Neutrophil (primary cell): ENCODE results near the gene MTPN.

Experiments
- H3K27ac ChIP-seq: fragments of 200-600 bp; sonication (generic); 2 replicates; pipeline ENCODE4 v1.5.1; 2016; ENCODE audit warnings: mild to moderate bottlenecking, moderate library complexity
- H3K27me3 ChIP-seq: fragments of 200-600 bp; sonication (generic); 2 replicates; pipeline ENCODE4 v1.6.0; 2016; ENCODE audit warnings: mild to moderate bottlenecking
- H3K36me3 ChIP-seq: fragments of 200-600 bp; sonication (generic); 2 replicates; pipeline ENCODE4 v1.5.1; 2017
- H3K4me1 ChIP-seq, 2 experiments: fragments of 200-600 bp in 1 of 2; sonication (generic) in 1 of 2; 1 replicate in 1 of 2; 2 replicates in 1 of 2; pipeline versions ENCODE4 v1.5.1 to v1.6.1; 2013 to 2016; ENCODE audit warnings: low read depth in 1 of 2, low read length in 1 of 2, mild to moderate bottlenecking in 1 of 2, moderate library complexity in 1 of 2; ENCODE audit not compliant: control insufficient read depth in 1 of 2, insufficient read depth in 1 of 2
- H3K4me3 ChIP-seq, 2 experiments: fragments of 200-600 bp in 1 of 2; sonication (generic) in 1 of 2; 1 replicate in 1 of 2; 2 replicates in 1 of 2; pipeline ENCODE4 v1.5.1; 2013 to 2016; ENCODE audit warnings: low read depth in 1 of 2, low read length in 1 of 2, mild to moderate bottlenecking in 1 of 2, moderate library complexity in 1 of 2
- H3K9me3 ChIP-seq: fragments of 200-600 bp; sonication (generic); 2 replicates; pipeline ENCODE4 v1.5.1; 2016
- CTCF ChIP-seq: fragments of 200-600 bp; sonication (generic); IDR thresholded peaks from 2 replicates; pipeline ENCODE4 v1.5.1; 2016; ENCODE audit warnings: antibody characterized with exemption

The MTPN gene

DNA sequence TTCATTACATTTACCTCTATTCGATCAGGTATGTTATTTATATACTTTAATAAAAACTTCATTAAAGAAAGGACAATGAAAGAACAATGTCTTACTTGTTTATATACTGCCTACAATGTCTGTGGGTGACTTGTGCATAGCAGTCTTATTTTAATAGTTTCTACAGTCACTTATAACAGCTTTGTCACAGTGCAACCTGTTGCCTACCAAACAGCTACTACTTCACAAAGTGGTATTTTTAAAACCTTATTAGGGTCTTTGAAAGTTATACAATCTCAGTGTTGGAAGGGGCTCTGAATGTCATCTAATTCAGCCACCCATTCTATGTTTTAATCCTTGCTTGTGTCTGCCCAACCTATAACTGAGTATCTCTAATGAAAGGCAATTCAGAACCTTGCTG lies 19.0 kb downstream of the MTPN start:
- Histone ChIP-seq H3K27me3 (no peaks in the 10 kb centered on the region), H3K36me3 (peaks cover 11% of the 10 kb centered on the region), H3K4me3 (no peak overlapping the region), H3K27ac (peak overlapping the region; percentile 12), H3K4me1 (peaks cover 20 to 30% of the 10 kb centered on the region in 2 experiments), H3K9me3 (no peaks in the 10 kb centered on the region)
- no peak for TF ChIP-seq CTCF

DNA sequence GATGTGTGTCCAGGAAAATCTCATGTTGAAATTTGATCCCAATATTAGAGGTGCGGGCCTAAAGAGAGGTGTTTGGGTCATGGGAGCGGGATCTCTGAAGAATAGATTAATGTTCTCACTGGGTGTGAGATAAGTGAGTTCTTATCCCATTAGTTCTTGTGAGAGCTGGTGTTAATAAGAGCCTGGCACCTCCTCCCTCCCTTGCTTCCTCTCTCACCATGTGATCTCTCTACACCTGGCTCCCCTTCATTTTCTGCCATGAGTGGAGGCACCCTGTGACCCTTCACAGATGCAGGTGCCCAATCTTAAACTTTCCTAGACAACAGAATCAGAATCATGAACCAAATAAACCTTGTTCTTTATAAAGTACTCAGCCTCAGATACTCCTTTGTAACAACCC lies 19.5 kb downstream of the MTPN start:
- no peak overlapping the region for H3K4me3 ChIP-seq
- peak overlapping the region; percentile 12 for H3K27ac ChIP-seq
- peaks cover 20 to 30% of the 10 kb centered on the region in 2 experiments for H3K4me1 ChIP-seq
- no peak for TF ChIP-seq CTCF
- H3K9me3 ChIP-seq: no peaks in the 10 kb centered on the region
- H3K36me3 ChIP-seq: peaks cover 11% of the 10 kb centered on the region
- no peaks in the 10 kb centered on the region for H3K27me3 ChIP-seq

GRCh38 chr7:135956393-135956792 lies 20.8 kb downstream of the MTPN start:
- Histone ChIP-seq H3K9me3 (no peaks in the 10 kb centered on the region), H3K4me1 (peaks cover 15 to 23% of the 10 kb centered on the region in 2 experiments), H3K27me3 (no peaks in the 10 kb centered on the region), H3K36me3 (peaks cover 13% of the 10 kb centered on the region), H3K4me3 (no peak overlapping the region), H3K27ac (peak overlapping the region; percentile 29)
- TF ChIP-seq CTCF: no peak

GRCh38 chr7:135950972-135951371 lies 26.2 kb downstream of the MTPN start:
- Histone ChIP-seq H3K27me3 (no peaks in the 10 kb centered on the region), H3K4me3 (no peak overlapping the region), H3K27ac (peak overlapping the region; percentile 14), H3K36me3 (peaks cover 42% of the 10 kb centered on the region), H3K4me1 (peaks cover 0 to 2% of the 10 kb centered on the region in 2 experiments), H3K9me3 (no peaks in the 10 kb centered on the region)
- TF ChIP-seq CTCF: no peak

DNA sequence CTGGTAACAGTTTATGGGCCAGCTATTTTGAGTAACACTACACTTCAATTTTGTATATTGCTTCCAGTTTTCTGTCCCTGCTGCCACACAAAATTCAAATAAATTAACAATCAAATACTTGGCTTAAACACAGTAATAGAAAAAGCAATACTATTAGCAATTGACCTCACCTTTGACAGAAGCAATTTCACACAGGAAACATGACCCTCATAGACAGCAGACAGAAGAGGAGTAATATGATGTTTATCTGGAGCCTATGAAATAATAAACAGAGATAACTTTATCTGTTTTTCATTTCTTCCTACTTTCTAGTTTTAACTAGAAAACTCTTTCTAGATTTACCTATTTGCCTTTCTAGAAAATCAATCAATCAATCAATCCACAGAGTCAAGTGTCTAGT lies 26.7 kb downstream of the MTPN start:
- Histone ChIP-seq H3K9me3 (no peaks in the 10 kb centered on the region), H3K27ac (peak overlapping the region; percentile 14), H3K36me3 (peaks cover 43% of the 10 kb centered on the region), H3K4me1 (no peaks in the 10 kb centered on the region), H3K27me3 (no peaks in the 10 kb centered on the region), H3K4me3 (no peak overlapping the region)
- TF ChIP-seq CTCF: no peak
